GM12892 (cell line): ENCODE data around the gene NINJ2.

Experiments
- POLR2A ChIP-seq: IDR thresholded peaks from 2 replicates; pipeline ENCODE4 v1.6.1; 2011; ENCODE audit warnings: low read depth, low read length, control low read depth
- TAF1 ChIP-seq: IDR thresholded peaks from 2 replicates; pipeline ENCODE4 v1.6.1; 2011; ENCODE audit warnings: low read depth, mild to moderate bottlenecking, control low read depth, low read length, borderline replicate concordance

GRCh38 chr12:597926-598568 lies 65.2 kb downstream of the NINJ2 start:
- TF ChIP-seq POLR2A (no peak), TAF1 (no peak)
